ENCODE data around the gene MICALL1. TPM values are rescaled to one million over a fixed set of nuclear protein-coding genes. Genes with fewer than 3 reads are reported as not detected.

The MICALL1 gene
- total and polyA plus RNA-seq, 2 of the 4 experiments (the other 2 are of a cell fraction) = 12.4 to 22.3 TPM

- H3K23ac ChIP-seq (ENCODE audit: low read depth, low read length) = no peak overlapping the region
- H3K4me2 ChIP-seq (ENCODE audit: low read depth, low read length) = no peak overlapping the region
- no peak overlapping the region for H3K27ac ChIP-seq (ENCODE audit: insufficient read depth, low read length)
- no peak overlapping the region for H3K18ac ChIP-seq (ENCODE audit: low read depth, low read length)
- no peak overlapping the region for H3K4me3 ChIP-seq (ENCODE audit: insufficient read depth, low read depth, low read length)
- peaks cover 49% of the 10 kb centered on the region for H3K36me3 ChIP-seq (ENCODE audit: control insufficient read depth, insufficient read depth, low read length)
- H2BK15ac ChIP-seq (ENCODE audit: low read depth, low read length) = no peak overlapping the region
- no CpG with 5 or more reads among the region's 4 CpGs for WGBS, 2 experiments (ENCODE audit: extremely low coverage in 2 of 2, insufficient read length in 1 of 2)
- in situ Hi-C loops (cut with MboI; ENCODE audit: low sequenced_read_pairs) = no loop called here
- no peak overlapping the region for H3K14ac ChIP-seq (replicated peaks; ENCODE audit: low read depth, low read length)
- H4K5ac ChIP-seq (ENCODE audit: low read depth, low read length) = no peak overlapping the region
- peaks cover 5% of the 10 kb centered on the region for H4K20me1 ChIP-seq (ENCODE audit: insufficient read depth, low read length)
- no peak overlapping the region for H4K91ac ChIP-seq (ENCODE audit: insufficient read depth, low read depth, low read length)
- no peak for TF ChIP-seq ELK1 (IDR thresholded peaks at IDR 0.05; ENCODE audit: borderline replicate concordance, low read depth, low read length)
- no peak for TF ChIP-seq MAZ (IDR thresholded peaks at IDR 0.05; ENCODE audit: borderline replicate concordance, low read depth, low read length)
- no peak for TF ChIP-seq BHLHE40 (IDR thresholded peaks at IDR 0.05; ENCODE audit: low read depth, low read length)
- TF ChIP-seq CEBPB (IDR thresholded peaks at IDR 0.05; ENCODE audit: low read depth, low read length) = no peak
- TF ChIP-seq FOS (IDR thresholded peaks at IDR 0.05; ENCODE audit: low read depth, low read length) = no peak
- no peak for TF ChIP-seq RCOR1 (IDR thresholded peaks at IDR 0.05; ENCODE audit: insufficient replicate concordance, low read length)
- TF ChIP-seq SMC3 (IDR thresholded peaks at IDR 0.05; ENCODE audit: low read depth, low read length) = no peak
- no peak for TF ChIP-seq NFE2L2 (IDR thresholded peaks at IDR 0.05; ENCODE audit: low read depth, low read length)
- no peak for TF ChIP-seq MXI1 (IDR thresholded peaks at IDR 0.05; ENCODE audit: borderline replicate concordance, low read depth, low read length)
- TF ChIP-seq USF2 (IDR thresholded peaks at IDR 0.05; ENCODE audit: low read depth, low read length) = no peak
- no peak for TF ChIP-seq RAD21 (IDR thresholded peaks at IDR 0.05; ENCODE audit: low read length)
- TF ChIP-seq CHD1 (IDR thresholded peaks at IDR 0.05; ENCODE audit: low read depth, low read length) = no peak
- no peak for TF ChIP-seq POLR2A (IDR thresholded peaks at IDR 0.05; ENCODE audit: low read depth, low read length)
- no peak for TF ChIP-seq RFX5 (IDR thresholded peaks at IDR 0.05; ENCODE audit: low read depth, low read length)
- TF ChIP-seq MAFK (IDR thresholded peaks at IDR 0.05; ENCODE audit: low read depth, low read length) = no peak
- no peak overlapping the region for H4K8ac ChIP-seq (ENCODE audit: low read depth in 2 of 2, low read length in 2 of 2)
- ChIA-PET CTCF (no interaction called here), POLR2A (ENCODE audit: unreplicated experiment) (no interaction called here)
- H3K9me3 ChIP-seq (ENCODE audit: control insufficient read depth, insufficient read depth, low read length) = no peaks in the 10 kb centered on the region
- no peaks in the 10 kb centered on the region for H3K27me3 ChIP-seq (ENCODE audit: control insufficient read depth, insufficient read depth, low read length)
- no peak overlapping the region for H2AFZ ChIP-seq (replicated peaks; ENCODE audit: low read length, poor library complexity)
- ATAC-seq (ENCODE audit: low read depth) (no peak), DNase-seq (no peak)
- intact Hi-C loops (cut with micrococcal nuclease) = no loop called here
- H3K4me1 ChIP-seq (ENCODE audit: control insufficient read depth, insufficient read depth, low read length) = peaks cover 5% of the 10 kb centered on the region
- no peak overlapping the region for H2BK5ac ChIP-seq (ENCODE audit: low read depth, low read length, poor library complexity, severe bottlenecking)
- dilution Hi-C loops (cut with HindIII; ENCODE audit: low sequenced_read_pairs, unreplicated experiment) = no loop called here
- no peak overlapping the region for H2BK120ac ChIP-seq (ENCODE audit: low read depth, low read length)
- H2AK5ac ChIP-seq (ENCODE audit: low read depth, low read length) = no peak overlapping the region
- no peak overlapping the region for H2AK9ac ChIP-seq (replicated peaks; ENCODE audit: low read depth, low read length, poor library complexity)
- peaks cover 20 to 29% of the 10 kb centered on the region in 2 experiments; a peak in 3 of 4 replicates for H3K79me1 ChIP-seq (ENCODE audit: low read depth in 1 of 2, low read length in 2 of 2)
- BruUV-seq (replicated peaks) = no TSS peak
- peaks cover 2% of the 10 kb centered on the region; the same call in 1 of the 2 replicates for H3K9me1 ChIP-seq (ENCODE audit: insufficient read depth, low read length)
- H3K9ac ChIP-seq (ENCODE audit: low read depth, low read length) = no peak overlapping the region
- H2BK20ac ChIP-seq (ENCODE audit: low read depth, low read length) = no peak overlapping the region
- no peak overlapping the region for H3K4ac ChIP-seq (ENCODE audit: low read depth, low read length)
- no peak overlapping the region for H3K56ac ChIP-seq (ENCODE audit: extremely low read depth, insufficient read depth, low read length)
These were observed 55.0 kb downstream of the MICALL1 start for GRCh38 chr22:37961062-37961461.
